SK-N-SH (cell line): ENCODE data around the gene TMEM131. TPM values are rescaled to one million over a fixed set of nuclear protein-coding genes. Genes with fewer than 3 reads are reported as not detected.

Source experiments
- CTCF ChIA-PET: fragments of 300-600, 350-600 bp; formaldehyde crosslinking; extraction: SDS; loops from one replicate; lab custom pipeline; 2021; lab: Yijun Ruan, JAX
- POLR2A ChIA-PET: fragments of 350-600 bp; sonication (Branson Sonifier 250); formaldehyde crosslinking; extraction: SDS; loops from one replicate; lab custom pipeline; 2020; ENCODE audit warnings: antibody characterized with exemption, inconsistent platforms; lab: Yijun Ruan, JAX
- DNase-seq: peaks from one replicate; pipeline ENCODE4 v3.0.0; 2012
- H2AFZ ChIP-seq: fragments of 200-600 bp; sonication (generic); 2 replicates; pipeline ENCODE4 v1.8.1; 2016; ENCODE audit warnings: antibody characterized with exemption, mild to moderate bottlenecking, low read depth
- H3F3A ChIP-seq: fragments of 200-600 bp; sonication (generic); replicated peaks from 2 replicates; pipeline ENCODE3; 2016; ENCODE audit warnings: antibody characterized with exemption, mild to moderate bottlenecking; ENCODE audit not compliant: insufficient read depth
- H3K27ac ChIP-seq, 2 experiments: fragments of 200-500 bp in 1 of 2; fragments of 200-600 bp in 1 of 2; sonication (Bioruptor generic) in 1 of 2; sonication (generic), shearing (Covaris generic) in 1 of 2; 2 replicates each; pipeline versions ENCODE4 v1.5.1 to v1.6.1; 2014 to 2016; ENCODE audit warnings: low read depth in 2 of 2, inconsistent platforms in 1 of 2, low read length in 1 of 2, mild to moderate bottlenecking in 1 of 2, mixed read lengths in 1 of 2
- H3K27me3 ChIP-seq: fragments of 200-600 bp; sonication (generic), shearing (Covaris generic); 2 replicates; pipeline ENCODE4 v1.6.1; 2016; ENCODE audit warnings: mixed run types; ENCODE audit not compliant: insufficient read depth
- H3K36me3 ChIP-seq, 2 experiments: fragments of 200-500 bp in 1 of 2; fragments of 200-600 bp in 1 of 2; sonication (Bioruptor generic) in 1 of 2; sonication (generic) in 1 of 2; replicated peaks in 1 of 2; 2 replicates each; pipeline versions ENCODE3 to v1.5.1; 2014 to 2016; ENCODE audit warnings: low read length in 1 of 2, mild to moderate bottlenecking in 1 of 2; ENCODE audit not compliant: insufficient read depth in 2 of 2, control insufficient read depth in 1 of 2
- H3K4me1 ChIP-seq, 2 experiments: fragments of 200-500 bp in 1 of 2; fragments of 200-600 bp in 1 of 2; sonication (Bioruptor generic) in 1 of 2; sonication (generic), shearing (Covaris generic) in 1 of 2; 2 replicates each; pipeline versions ENCODE4 v1.5.1 to v1.6.1; 2014 to 2016; ENCODE audit warnings: low read depth in 1 of 2, low read length in 1 of 2, mixed run types in 1 of 2; ENCODE audit not compliant: insufficient read depth in 2 of 2, control insufficient read depth in 1 of 2
- H3K4me2 ChIP-seq: fragments of 200-600 bp; sonication (generic), shearing (Covaris generic); 2 replicates; pipeline ENCODE4 v1.6.1; 2017; ENCODE audit warnings: mixed run types
- H3K4me3 ChIP-seq, 2 experiments: fragments of 200-500 bp in 1 of 2; fragments of 200-600 bp in 1 of 2; sonication (Bioruptor generic) in 1 of 2; sonication (generic), shearing (Covaris generic) in 1 of 2; 2 replicates each; pipeline versions ENCODE4 v1.5.1 to v1.8.1; 2014 to 2016; ENCODE audit warnings: low read depth in 2 of 2, inconsistent platforms in 1 of 2, low read length in 1 of 2, mild to moderate bottlenecking in 1 of 2, mixed read lengths in 1 of 2, moderate library complexity in 1 of 2
- H3K79me2 ChIP-seq: fragments of 200-600 bp; sonication (generic); 2 replicates; pipeline ENCODE4 v1.8.1; 2017; ENCODE audit warnings: mild to moderate bottlenecking; ENCODE audit not compliant: insufficient read depth
- H3K9ac ChIP-seq: fragments of 200-600 bp; sonication (generic); 2 replicates; pipeline ENCODE4 v1.6.1; 2017; ENCODE audit warnings: mixed run types
- H3K9me2 ChIP-seq: fragments of 200-600 bp; sonication (generic); 2 replicates; pipeline ENCODE4 v1.6.1; 2017; ENCODE audit warnings: mixed run types
- H3K9me3 ChIP-seq: fragments of 200-600 bp; sonication (generic); 2 replicates; pipeline ENCODE4 v1.6.1; 2017; ENCODE audit warnings: mixed run types, mild to moderate bottlenecking, moderate library complexity
- H4K20me1 ChIP-seq: fragments of 200-600 bp; sonication (generic); 2 replicates; pipeline ENCODE4 v1.6.1; 2017; ENCODE audit warnings: mild to moderate bottlenecking, mixed run types; ENCODE audit not compliant: insufficient read depth
- ELF1 ChIP-seq: IDR thresholded peaks from 2 replicates; pipeline ENCODE4 v1.4.0; 2012
- EZH2phosphoT487 ChIP-seq: fragments of 200-600 bp; sonication (generic); IDR thresholded peaks from 2 replicates; pipeline ENCODE4 v1.6.1; 2017; ENCODE audit warnings: low read depth, mixed run types, mild to moderate bottlenecking, antibody characterized with exemption, moderate library complexity, borderline replicate concordance
- FOSL2 ChIP-seq: IDR thresholded peaks from 2 replicates; pipeline ENCODE4 v1.4.0; 2012; ENCODE audit warnings: low read depth, mild to moderate bottlenecking, moderate library complexity, borderline replicate concordance
- GABPA ChIP-seq: IDR thresholded peaks from 2 replicates; pipeline ENCODE4 v1.4.0; 2012; ENCODE audit warnings: low read depth, mild to moderate bottlenecking
- MEF2A ChIP-seq: IDR thresholded peaks from 2 replicates; pipeline ENCODE4 v1.4.0; 2012; ENCODE audit warnings: low read depth, borderline replicate concordance
- RAD21 ChIP-seq: IDR thresholded peaks from 2 replicates; pipeline ENCODE4 v1.6.1; 2012; ENCODE audit warnings: mild to moderate bottlenecking, low read length
- TAF1 ChIP-seq: IDR thresholded peaks from 2 replicates; pipeline ENCODE4 v1.6.1; 2012; ENCODE audit warnings: low read depth, mild to moderate bottlenecking, low read length, moderate library complexity, borderline replicate concordance
- ZBTB33 ChIP-seq: IDR thresholded peaks from 2 replicates; pipeline ENCODE4 v1.4.0; 2012; ENCODE audit warnings: low read depth, borderline replicate concordance
- WGBS: methylation state at CpG from one replicate; pipeline ENCODE4 v1.1.6; 2017; ENCODE audit warnings: low lambda C conversion rate; 5-methylcytosine and 5-hydroxymethylcytosine counted together
- polyA plus RNA-seq, 3 experiments: library from polyadenylated mRNA; depleted of rRNA; stranded (reverse); fragments of >200 nt; gene quantifications; 2 replicates each; pipeline ENCODE4 v1.2.3, GENCODE V29; 2012
- TF ChIP-seq, protein P1 (sequence below): IDR thresholded peaks from 2 replicates; pipeline ENCODE4 v1.6.1; 2012; ENCODE audit warnings: mild to moderate bottlenecking, low read depth, low read length, moderate library complexity

TMEM131 gene
- polyA plus RNA-seq, 1 of the 3 experiments (the other 2 are of a cell fraction): 9.1 TPM

DNA sequence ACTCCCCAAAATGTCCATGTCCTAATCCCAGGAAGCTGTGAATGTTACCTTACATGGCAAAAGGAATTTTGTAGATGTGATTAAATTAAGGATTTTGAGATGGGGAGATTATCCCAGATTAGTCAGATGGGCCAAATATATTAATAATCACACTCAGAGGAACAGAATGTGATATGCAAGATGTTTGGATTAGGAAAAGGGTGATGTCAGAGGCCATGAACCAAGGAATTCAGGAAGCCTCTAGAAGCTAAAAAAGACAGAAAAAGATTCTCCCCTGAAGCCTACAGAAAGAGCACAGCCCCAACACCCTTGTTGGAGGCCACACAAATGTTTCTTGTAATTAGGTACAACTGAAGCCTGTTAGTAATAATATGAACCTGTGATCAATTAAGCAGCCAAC, 13.1 kb downstream of the TMEM131 start (continued):
- TF ChIP-seq ZBTB33: no peak
- TF ChIP-seq, protein P1, sequence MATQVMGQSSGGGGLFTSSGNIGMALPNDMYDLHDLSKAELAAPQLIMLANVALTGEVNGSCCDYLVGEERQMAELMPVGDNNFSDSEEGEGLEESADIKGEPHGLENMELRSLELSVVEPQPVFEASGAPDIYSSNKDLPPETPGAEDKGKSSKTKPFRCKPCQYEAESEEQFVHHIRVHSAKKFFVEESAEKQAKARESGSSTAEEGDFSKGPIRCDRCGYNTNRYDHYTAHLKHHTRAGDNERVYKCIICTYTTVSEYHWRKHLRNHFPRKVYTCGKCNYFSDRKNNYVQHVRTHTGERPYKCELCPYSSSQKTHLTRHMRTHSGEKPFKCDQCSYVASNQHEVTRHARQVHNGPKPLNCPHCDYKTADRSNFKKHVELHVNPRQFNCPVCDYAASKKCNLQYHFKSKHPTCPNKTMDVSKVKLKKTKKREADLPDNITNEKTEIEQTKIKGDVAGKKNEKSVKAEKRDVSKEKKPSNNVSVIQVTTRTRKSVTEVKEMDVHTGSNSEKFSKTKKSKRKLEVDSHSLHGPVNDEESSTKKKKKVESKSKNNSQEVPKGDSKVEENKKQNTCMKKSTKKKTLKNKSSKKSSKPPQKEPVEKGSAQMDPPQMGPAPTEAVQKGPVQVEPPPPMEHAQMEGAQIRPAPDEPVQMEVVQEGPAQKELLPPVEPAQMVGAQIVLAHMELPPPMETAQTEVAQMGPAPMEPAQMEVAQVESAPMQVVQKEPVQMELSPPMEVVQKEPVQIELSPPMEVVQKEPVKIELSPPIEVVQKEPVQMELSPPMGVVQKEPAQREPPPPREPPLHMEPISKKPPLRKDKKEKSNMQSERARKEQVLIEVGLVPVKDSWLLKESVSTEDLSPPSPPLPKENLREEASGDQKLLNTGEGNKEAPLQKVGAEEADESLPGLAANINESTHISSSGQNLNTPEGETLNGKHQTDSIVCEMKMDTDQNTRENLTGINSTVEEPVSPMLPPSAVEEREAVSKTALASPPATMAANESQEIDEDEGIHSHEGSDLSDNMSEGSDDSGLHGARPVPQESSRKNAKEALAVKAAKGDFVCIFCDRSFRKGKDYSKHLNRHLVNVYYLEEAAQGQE: no peak

- Histone ChIP-seq H4K20me1 (peaks cover 9% of the 10 kb centered on the region; the same call in 1 of the 2 replicates), H3K4me3 (no peak overlapping the region), H3K4me1 (no peaks in the 10 kb centered on the region), H3K9me2 (no peaks in the 10 kb centered on the region), H3K27ac (no peak overlapping the region), H3K36me3 (peaks cover 0 to 10% of the 10 kb centered on the region in 2 experiments), H3K9ac (no peak overlapping the region), H3F3A (no peaks in the 10 kb centered on the region), H3K9me3 (no peaks in the 10 kb centered on the region; the same call in 1 of the 2 replicates), H3K27me3 (no peaks in the 10 kb centered on the region), H3K4me2 (no peak overlapping the region), H3K79me2 (peaks cover 64% of the 10 kb centered on the region), H2AFZ (no peak overlapping the region)
- CTCF ChIA-PET: no interaction called here
- DNase-seq: no peak
- TF ChIP-seq GABPA: no peak
- no peak for TF ChIP-seq EZH2phosphoT487
- TF ChIP-seq ELF1: no peak
- no peak for TF ChIP-seq MEF2A
- no peak for TF ChIP-seq RAD21
- TF ChIP-seq FOSL2: no peak
- POLR2A ChIA-PET: no interaction called here
- 95% methylated on average over 5 of the region's 5 CpGs for WGBS
Measured at GRCh38 chr2:97981961-97982360, 13.8 kb downstream of the TMEM131 start.

- H3K79me2 ChIP-seq: peaks cover 56% of the 10 kb centered on the region
- POLR2A ChIA-PET: no interaction called here
Measured at GRCh38 chr2:97979904-97980303, 15.8 kb downstream of the TMEM131 start.

More at GRCh38 chr2:97979904-97980303, 15.8 kb downstream of the TMEM131 start:
- no peak overlapping the region for H3K27ac ChIP-seq
- no peak for TF ChIP-seq GABPA
- TF ChIP-seq, protein P1: no peak
- no peak for TF ChIP-seq ZBTB33
- no peak for TF ChIP-seq TAF1
- TF ChIP-seq, all 33 proteins: peak for 0
- no peak for DNase-seq
- H3F3A ChIP-seq: peaks cover 5% of the 10 kb centered on the region
- no peak overlapping the region for H3K4me3 ChIP-seq
- H3K4me1 ChIP-seq: no peaks in the 10 kb centered on the region
- CTCF ChIA-PET: interaction anchor here (1.2 kb wide), 1 partner anchor 15 kb away, joined by 3 read pairs; no protein-coding TSS in a partner anchor
- 91% methylated on average over 2 of the region's 2 CpGs for WGBS
- H2AFZ ChIP-seq: no peak overlapping the region
- H3K9me2 ChIP-seq: no peaks in the 10 kb centered on the region
- H3K27me3 ChIP-seq: no peaks in the 10 kb centered on the region
- no peak overlapping the region for H3K4me2 ChIP-seq
- H4K20me1 ChIP-seq: 0 out of 2 replicates have a peak, but pooled peaks cover 3% of the 10 kb centered on the region
- no peak overlapping the region for H3K9ac ChIP-seq
- peaks cover 0 to 14% of the 10 kb centered on the region in 2 experiments for H3K36me3 ChIP-seq
- peaks cover 4% of the 10 kb centered on the region; the same call in 1 of the 2 replicates for H3K9me3 ChIP-seq
